ENCODE data around the gene WWC2.

GRCh38 chr4:183096276-183096965, 2.6 kb upstream of the WWC2 start:
- TF ChIP-seq CTCF (IDR thresholded peaks at IDR 0.05; ENCODE audit: borderline replicate concordance, extremely low read depth, low read length, poor library complexity, severe bottlenecking) (no peak), EZH2 (IDR thresholded peaks at IDR 0.05; ENCODE audit: borderline replicate concordance, low read depth, low read length, severe bottlenecking) (no peak)
